Measurements from ENCODE around the gene CDK8.
"Not testable (repeated sequence)": the region's sequence is repeated elsewhere in the genome, so short reads cannot be mapped to it uniquely, and the experiment has no call there.

CDK8 gene

GRCh38 chr13:26253262-26253786 is 605 bp upstream of the CDK8 start:
- no peak for DNase-seq (ENCODE audit: low read depth in 2 of 2)

DNA sequence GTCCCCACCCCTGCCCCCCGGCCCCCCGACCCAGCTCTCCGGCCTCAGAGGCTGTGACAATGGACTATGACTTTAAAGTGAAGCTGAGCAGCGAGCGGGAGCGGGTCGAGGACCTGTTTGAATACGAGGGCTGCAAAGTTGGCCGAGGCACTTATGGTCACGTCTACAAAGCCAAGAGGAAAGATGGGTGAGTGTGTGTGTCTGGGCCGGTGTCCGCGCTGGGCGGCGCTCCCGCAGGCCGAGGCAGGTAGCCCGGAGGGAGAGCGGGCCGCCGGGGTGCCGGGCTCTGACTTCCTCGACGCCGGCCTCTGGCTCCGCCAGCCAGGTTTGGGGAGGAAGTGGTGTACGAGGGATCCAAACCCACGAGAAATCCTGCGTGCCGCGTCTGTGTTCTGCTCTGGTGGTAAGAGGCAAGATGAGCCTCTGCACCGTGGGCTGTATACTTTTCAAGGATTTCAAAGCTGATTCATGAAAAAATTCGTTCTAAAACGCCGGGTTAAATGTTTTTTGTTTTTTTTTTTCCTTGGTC is 718 bp downstream of the CDK8 start:
- no peak for DNase-seq (ENCODE audit: low read depth in 2 of 2)

GRCh38 chr13:26255115-26255514 is 1.2 kb downstream of the CDK8 start:
- DNase-seq (ENCODE audit: low read depth in 2 of 2) = no peak

GRCh38 chr13:26255691-26256277 is 1.9 kb downstream of the CDK8 start:
- no peak for DNase-seq (ENCODE audit: low read depth in 2 of 2)

- DNase-seq (ENCODE audit: low read depth in 2 of 2) = no peak
Measured at GRCh38 chr13:26257049-26257448, 3.1 kb downstream of the CDK8 start.

DNA sequence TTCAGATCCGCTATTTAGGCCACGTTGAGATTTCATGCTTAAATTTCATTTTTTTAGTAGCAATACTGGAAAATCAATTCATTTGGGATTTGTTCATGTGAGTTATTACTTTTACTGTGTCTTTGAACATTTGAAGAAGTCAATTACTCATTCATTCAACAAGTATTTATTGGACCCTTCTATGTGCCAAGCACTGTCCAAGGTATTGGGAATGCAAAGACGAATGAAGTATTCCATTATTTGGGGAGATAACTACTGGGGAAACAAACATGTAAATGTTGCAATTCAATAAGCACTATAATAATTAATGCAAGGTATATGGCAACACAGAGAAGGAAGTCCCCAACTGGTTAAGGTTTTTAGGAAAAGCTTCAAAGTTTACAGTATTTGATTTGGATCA is 5.7 kb downstream of the CDK8 start:
- no peak for DNase-seq (ENCODE audit: low read depth in 2 of 2)

GRCh38 chr13:26262156-26262555 is 8.2 kb downstream of the CDK8 start:
- DNase-seq (ENCODE audit: low read depth in 2 of 2) = no peak

DNA sequence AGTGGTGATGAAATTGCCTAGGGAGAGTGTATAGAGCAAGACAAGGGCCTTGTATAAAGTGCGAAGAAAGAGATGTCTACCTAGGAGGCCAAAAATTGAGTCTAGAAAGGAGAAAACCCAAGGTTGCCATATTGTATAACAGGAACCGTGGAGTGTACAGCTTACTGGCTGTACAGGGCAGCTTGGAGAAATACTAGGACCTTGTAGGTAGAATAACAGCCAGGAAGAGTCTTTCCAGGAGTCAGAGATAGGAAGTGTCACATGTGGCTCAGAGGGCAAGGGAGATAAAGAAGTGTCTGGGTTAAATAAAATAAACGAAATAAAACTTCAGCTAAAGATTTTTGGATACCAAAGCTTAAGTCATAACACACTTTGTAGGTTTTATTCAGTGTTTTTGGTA is 12.4 kb downstream of the CDK8 start:
- DNase-seq (ENCODE audit: low read depth in 2 of 2) = no peak

GRCh38 chr13:26270707-26271106 is 16.8 kb downstream of the CDK8 start:
- no peak for DNase-seq (ENCODE audit: low read depth in 2 of 2)

GRCh38 chr13:26272621-26273020 is 18.7 kb downstream of the CDK8 start:
- DNase-seq (ENCODE audit: low read depth in 2 of 2) = no peak

GRCh38 chr13:26280295-26280694 is 26.4 kb downstream of the CDK8 start:
- DNase-seq (ENCODE audit: low read depth in 2 of 2) = no peak

DNA sequence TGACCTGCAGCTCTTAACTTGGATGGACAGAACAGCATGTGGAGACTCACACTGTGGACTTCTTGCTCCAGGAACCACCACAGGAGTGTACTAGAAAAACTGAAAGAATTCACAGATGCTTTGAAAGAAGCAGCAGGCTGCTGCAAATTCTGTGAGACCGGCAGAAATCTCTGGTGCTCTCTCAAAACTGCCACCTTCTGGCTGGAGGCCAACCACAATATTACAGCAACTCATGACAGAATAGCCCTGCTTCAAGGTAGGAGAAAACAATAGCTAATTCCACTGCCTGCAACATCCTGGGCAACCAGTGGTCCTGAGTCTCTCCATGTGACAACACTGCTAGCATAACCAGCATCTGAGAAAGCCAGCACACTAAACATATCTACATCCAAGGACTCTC is 26.9 kb downstream of the CDK8 start:
- DNase-seq (ENCODE audit: low read depth in 2 of 2) = no peak

GRCh38 chr13:26285911-26286310 is 32.0 kb downstream of the CDK8 start:
- DNase-seq (ENCODE audit: low read depth in 2 of 2) = not testable (repeated sequence)

- DNase-seq (ENCODE audit: low read depth in 2 of 2) = not testable (repeated sequence)
Measured at GRCh38 chr13:26288838-26289237, 34.9 kb downstream of the CDK8 start.

- DNase-seq (ENCODE audit: low read depth in 2 of 2) = no peak
Measured at GRCh38 chr13:26295812-26296211, 41.9 kb downstream of the CDK8 start.

DNA sequence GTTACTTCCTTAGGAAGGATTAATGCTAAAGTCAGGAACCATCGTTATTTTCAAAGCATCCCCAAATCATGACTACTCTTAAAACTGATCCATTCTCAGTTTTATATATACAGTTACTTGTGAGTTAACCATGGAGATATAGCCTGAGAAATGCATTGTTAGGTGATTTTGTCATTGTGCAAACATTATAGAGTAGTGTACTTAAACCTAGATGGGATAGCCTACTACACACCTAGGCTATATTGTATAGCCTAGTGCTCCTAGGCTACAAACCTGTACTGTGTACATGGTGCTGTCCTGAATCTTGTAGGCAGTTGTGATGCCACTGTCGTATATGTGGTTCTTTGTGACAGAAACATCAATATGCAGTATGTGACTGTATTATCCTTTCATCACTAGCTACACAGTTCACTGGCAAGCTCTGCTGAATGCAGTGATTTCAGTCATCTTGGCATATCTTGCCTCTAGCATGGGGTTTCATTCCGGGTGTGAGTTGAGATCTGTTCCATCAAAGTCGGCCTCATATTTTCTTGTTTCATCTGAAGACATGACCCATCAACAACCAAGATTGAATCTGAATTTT is 45.3 kb downstream of the CDK8 start:
- no peak for DNase-seq (ENCODE audit: low read depth in 2 of 2)

GRCh38 chr13:26300140-26300539 is 46.2 kb downstream of the CDK8 start:
- peak; percentile 21 to 30 for DNase-seq (ENCODE audit: low read depth in 2 of 2)

DNA sequence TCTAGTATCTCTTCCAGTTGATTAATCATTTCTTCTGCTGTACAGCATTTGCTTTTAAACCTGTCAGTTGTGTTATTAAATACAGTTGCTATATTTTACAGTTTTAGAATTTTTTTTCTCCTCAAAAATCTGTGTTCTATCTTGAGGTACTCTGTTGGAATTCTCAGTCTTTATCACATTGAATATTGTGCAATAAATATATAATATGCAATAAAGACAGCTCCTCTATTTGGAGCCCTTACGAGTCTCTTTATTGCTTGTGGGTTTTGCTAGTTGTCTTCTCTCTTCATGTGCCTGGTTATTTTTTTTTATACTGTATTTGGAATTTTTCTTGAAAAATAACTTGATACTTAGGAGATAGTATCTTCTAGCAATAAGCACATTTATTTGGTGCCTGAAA is 51.7 kb downstream of the CDK8 start:
- no peak for DNase-seq (ENCODE audit: low read depth in 2 of 2)

- no peak for DNase-seq (ENCODE audit: low read depth in 2 of 2)
Measured at GRCh38 chr13:26307701-26308100, 53.8 kb downstream of the CDK8 start.

- DNase-seq (ENCODE audit: low read depth in 2 of 2) = no peak
Measured at GRCh38 chr13:26308250-26308649, 54.3 kb downstream of the CDK8 start.

- DNase-seq (ENCODE audit: low read depth in 2 of 2) = no peak
Measured at GRCh38 chr13:26308836-26309235, 54.9 kb downstream of the CDK8 start.

- no peak for DNase-seq (ENCODE audit: low read depth in 2 of 2)
Measured at GRCh38 chr13:26310003-26310402, 56.1 kb downstream of the CDK8 start.

GRCh38 chr13:26310470-26310869 is 56.5 kb downstream of the CDK8 start:
- DNase-seq (ENCODE audit: low read depth in 2 of 2) = no peak

DNA sequence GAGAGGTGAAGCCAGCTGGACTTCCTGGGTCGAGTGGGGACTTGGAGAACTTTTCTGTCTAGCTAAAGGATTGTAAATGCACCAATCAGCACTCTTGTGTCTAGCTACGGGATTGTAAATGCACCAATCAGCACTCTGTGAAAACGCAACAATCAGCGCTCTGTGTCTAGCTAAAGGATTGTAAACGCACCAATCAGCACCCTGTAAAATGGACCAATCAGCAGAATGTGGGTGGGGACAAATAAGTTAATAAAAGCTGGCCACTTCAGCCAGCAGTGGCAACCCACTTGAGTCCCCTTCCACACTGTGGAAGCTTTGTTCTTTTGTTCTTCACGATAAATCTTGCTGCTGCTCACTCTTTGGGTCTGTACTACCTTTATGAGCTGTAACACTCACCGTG is 58.1 kb downstream of the CDK8 start:
- not testable (repeated sequence) for DNase-seq (ENCODE audit: low read depth in 2 of 2)

Measured in fibroblast of skin of left quadriceps (primary cell).